GM12892 (cell line): ENCODE results near the gene FUNDC1.

Experiments used
- POLR2A ChIP-seq: IDR thresholded peaks from 2 replicates; pipeline ENCODE4 v1.6.1; 2011; ENCODE audit warnings: low read depth, low read length, control low read depth
- TAF1 ChIP-seq: IDR thresholded peaks from 2 replicates; pipeline ENCODE4 v1.6.1; 2011; ENCODE audit warnings: low read depth, mild to moderate bottlenecking, control low read depth, low read length, borderline replicate concordance

DNA sequence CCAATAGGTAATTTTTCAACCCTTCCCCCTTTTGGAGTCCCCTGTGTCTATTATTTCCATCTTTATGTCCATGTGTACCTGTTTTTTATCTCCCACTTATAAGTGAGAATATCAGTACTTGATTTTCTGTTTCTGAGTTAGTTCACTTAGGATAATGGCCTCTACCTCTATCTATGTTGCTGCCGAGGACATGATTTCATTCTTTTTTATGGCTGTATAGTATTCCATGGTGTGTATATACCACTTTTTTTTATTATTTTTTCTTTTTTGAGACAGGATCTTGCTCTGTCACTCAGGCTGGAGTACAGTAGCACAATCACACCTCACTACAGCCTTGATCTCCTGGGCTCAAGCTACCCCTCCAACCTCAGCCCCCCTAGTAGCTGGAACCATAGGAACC, 47.6 kb downstream of the FUNDC1 start:
- TF ChIP-seq POLR2A: no peak
- no peak for TF ChIP-seq TAF1
